A549 (cell line): ENCODE measurements around the gene KCND1. TPM values are rescaled to one million over a fixed set of nuclear protein-coding genes. Genes with fewer than 3 reads are reported as not detected.

Source experiments
- BHLHE40 ChIP-seq: IDR thresholded peaks from 2 replicates; pipeline ENCODE4 v1.6.1; 2012; ENCODE audit warnings: low read depth, low read length, inconsistent platforms
- CBX2 ChIP-seq: fragments of 200-600 bp; sonication (generic); IDR thresholded peaks from 2 replicates; pipeline ENCODE4 v1.6.1; 2016; ENCODE audit warnings: low read depth, mild to moderate bottlenecking, borderline replicate concordance
- CBX8 ChIP-seq: fragments of 200-600 bp; sonication (generic); IDR thresholded peaks from 2 replicates; pipeline ENCODE4 v1.6.1; 2016
- CEBPB ChIP-seq, 2 experiments: fragments of >200 bp in 1 of 2; sonication (Bioruptor Twin) in 1 of 2; formaldehyde crosslinking in 1 of 2; IDR thresholded peaks; 2 replicates each; pipeline ENCODE4 v1.6.1; 2012 to 2016
- EHF ChIP-seq: fragments of 250-450 bp; sonication (Bioruptor Pico); IDR thresholded peaks from 2 replicates; pipeline ENCODE4 v1.5.0; 2020; ENCODE audit warnings: mild to moderate bottlenecking
- FOSB ChIP-seq: fragments of 250-450 bp; sonication (Bioruptor Pico); IDR thresholded peaks from 2 replicates; pipeline ENCODE4 v1.5.0; 2020; ENCODE audit warnings: mild to moderate bottlenecking, moderate library complexity
- FOSL2 ChIP-seq, 2 experiments: fragments of 450-650 bp in 1 of 2; fragments of >200 bp in 1 of 2; sonication (Bioruptor Twin) in 1 of 2; formaldehyde crosslinking; IDR thresholded peaks; 2 replicates each; pipeline versions ENCODE4 v1.5.0 to v1.6.1; 2016 to 2020; ENCODE audit warnings: mild to moderate bottlenecking in 1 of 2, moderate library complexity in 1 of 2
- FOXS1 ChIP-seq: fragments of 250-450 bp; sonication (Bioruptor Pico); IDR thresholded peaks from 2 replicates; pipeline ENCODE4 v1.5.0; 2020; ENCODE audit warnings: mild to moderate bottlenecking, moderate library complexity
- GATA3 ChIP-seq: IDR thresholded peaks from 2 replicates; pipeline ENCODE4 v1.6.1; 2012; ENCODE audit warnings: borderline replicate concordance
- HEYL ChIP-seq: fragments of 250-450 bp; sonication (Bioruptor Pico); IDR thresholded peaks from 2 replicates; pipeline ENCODE4 v1.8.0; 2021; ENCODE audit warnings: mild to moderate bottlenecking, moderate library complexity
- HOXA7 ChIP-seq: fragments of 250-450 bp; sonication (Bioruptor Pico); IDR thresholded peaks from 2 replicates; pipeline ENCODE4 v1.5.0; 2020; ENCODE audit warnings: mild to moderate bottlenecking, moderate library complexity
- HOXB13 ChIP-seq: fragments of 250-450 bp; sonication (Bioruptor Pico); IDR thresholded peaks from 2 replicates; pipeline ENCODE4 v1.5.0; 2020; ENCODE audit warnings: low read depth, mild to moderate bottlenecking, moderate library complexity
- HOXB5 ChIP-seq: fragments of 250-450 bp; sonication (Bioruptor Pico); IDR thresholded peaks from 2 replicates; pipeline ENCODE4 v1.5.0; 2020; ENCODE audit warnings: mild to moderate bottlenecking, moderate library complexity
- JUNB ChIP-seq: fragments of >200 bp; sonication (Bioruptor Twin); formaldehyde crosslinking; IDR thresholded peaks from 2 replicates; pipeline ENCODE4 v1.6.1; 2016
- KDM5A ChIP-seq: fragments of 200-600 bp; sonication (generic); IDR thresholded peaks from 2 replicates; pipeline ENCODE4 v1.6.1; 2016; ENCODE audit warnings: antibody characterized with exemption, mild to moderate bottlenecking
- MAZ ChIP-seq: fragments of 150-350 bp; IDR thresholded peaks from 2 replicates; pipeline ENCODE4 v1.6.1; 2014; ENCODE audit warnings: antibody characterized with exemption, low read depth, low read length, borderline replicate concordance
- PHF8 ChIP-seq: fragments of 200-600 bp; sonication (generic); IDR thresholded peaks from 2 replicates; pipeline ENCODE4 v1.6.1; 2016; ENCODE audit warnings: low read depth, mild to moderate bottlenecking, antibody characterized with exemption, moderate library complexity, borderline replicate concordance
- POLR2A ChIP-seq: IDR thresholded peaks from 2 replicates; pipeline ENCODE4 v1.6.1; 2012; ENCODE audit warnings: mild to moderate bottlenecking, low read length
- POLR2AphosphoS2 ChIP-seq: conservative IDR thresholded peaks from 2 replicates; pipeline ENCODE4 v1.6.1; 2012; ENCODE audit warnings: low read length, improper control_type of control experiment, inconsistent platforms
- RAD21 ChIP-seq, 2 experiments: fragments of >200 bp in 1 of 2; sonication (Bioruptor Twin) in 1 of 2; formaldehyde crosslinking in 1 of 2; IDR thresholded peaks in 1 of 2; conservative IDR thresholded peaks in 1 of 2; 2 replicates in 1 of 2; 3 replicates in 1 of 2; pipeline ENCODE4 v1.6.1; 2012 to 2018; ENCODE audit warnings: inconsistent platforms in 1 of 2
- RARB ChIP-seq: fragments of 250-450 bp; sonication (Bioruptor Pico); IDR thresholded peaks from 2 replicates; pipeline ENCODE4 v1.8.0; 2021; ENCODE audit warnings: mild to moderate bottlenecking, moderate library complexity
- RNF2 ChIP-seq: fragments of 200-600 bp; sonication (generic); IDR thresholded peaks from 2 replicates; pipeline ENCODE4 v1.6.1; 2016; ENCODE audit warnings: low read depth, mild to moderate bottlenecking, antibody characterized with exemption, moderate library complexity, borderline replicate concordance
- SMC3 ChIP-seq: fragments of >200 bp; sonication (Bioruptor Twin); formaldehyde crosslinking; IDR thresholded peaks from 3 replicates; pipeline ENCODE4 v1.6.1; 2018; ENCODE audit warnings: inconsistent platforms
- TFCP2L1 ChIP-seq: fragments of 250-450 bp; sonication (Bioruptor Pico); IDR thresholded peaks from 2 replicates; pipeline ENCODE4 v1.5.0; 2021; ENCODE audit warnings: mild to moderate bottlenecking
- ZC3H11A ChIP-seq: fragments of 450-650 bp; IDR thresholded peaks from 2 replicates; pipeline ENCODE4 v1.6.1; 2014; ENCODE audit warnings: antibody characterized with exemption, mild to moderate bottlenecking
- polyA plus RNA-seq, 4 experiments: library from polyadenylated mRNA; depleted of rRNA in 3 of 4; stranded (reverse); fragments of >200 nt; fragmentation: RNase III in 1 of 4; extraction: RNeasy Plus Mini Kit Qiagen cat#74134 plus additional on column Dnase treatment in 1 of 4; gene quantifications; 2 replicates in 3 of 4; 3 replicates in 1 of 4; pipeline ENCODE4 v1.2.3, GENCODE V29; 2011 to 2017
- TF ChIP-seq, protein P1 (sequence below): IDR thresholded peaks from 2 replicates; pipeline ENCODE4 v1.6.1; 2012
- TF ChIP-seq, protein P2 (sequence below): fragments of >200 bp; sonication (Bioruptor Twin); formaldehyde crosslinking; IDR thresholded peaks from 2 replicates; pipeline ENCODE4 v1.6.1; 2016
- TF ChIP-seq, protein P3 (sequence below): fragments of 250-450 bp; sonication (Bioruptor Pico); IDR thresholded peaks from 2 replicates; pipeline ENCODE4 v1.5.0; 2021; ENCODE audit warnings: mild to moderate bottlenecking, moderate library complexity, borderline replicate concordance
- TF ChIP-seq, protein P4 (sequence below): fragments of >200 bp; sonication (Bioruptor Twin); formaldehyde crosslinking; IDR thresholded peaks from 3 replicates; pipeline ENCODE4 v1.6.1; 2016
- TF ChIP-seq, protein P5 (sequence below): fragments of 200-600 bp; sonication (generic); IDR thresholded peaks from 2 replicates; pipeline ENCODE4 v1.6.1; 2016; ENCODE audit warnings: antibody characterized with exemption, mild to moderate bottlenecking, moderate library complexity
- TF ChIP-seq, protein P6 (sequence below): fragments of 450-650 bp; IDR thresholded peaks from 2 replicates; pipeline ENCODE4 v1.6.1; 2014; ENCODE audit warnings: antibody characterized with exemption
- TF ChIP-seq, protein P7 (sequence below): IDR thresholded peaks from 2 replicates; pipeline ENCODE4 v1.6.1; 2012; ENCODE audit warnings: low read depth, borderline replicate concordance

KCND1 gene
- polyA plus RNA-seq, 2 of the 4 experiments (the other 2 are of a cell fraction) = 0.59 to 0.79 TPM

DNA sequence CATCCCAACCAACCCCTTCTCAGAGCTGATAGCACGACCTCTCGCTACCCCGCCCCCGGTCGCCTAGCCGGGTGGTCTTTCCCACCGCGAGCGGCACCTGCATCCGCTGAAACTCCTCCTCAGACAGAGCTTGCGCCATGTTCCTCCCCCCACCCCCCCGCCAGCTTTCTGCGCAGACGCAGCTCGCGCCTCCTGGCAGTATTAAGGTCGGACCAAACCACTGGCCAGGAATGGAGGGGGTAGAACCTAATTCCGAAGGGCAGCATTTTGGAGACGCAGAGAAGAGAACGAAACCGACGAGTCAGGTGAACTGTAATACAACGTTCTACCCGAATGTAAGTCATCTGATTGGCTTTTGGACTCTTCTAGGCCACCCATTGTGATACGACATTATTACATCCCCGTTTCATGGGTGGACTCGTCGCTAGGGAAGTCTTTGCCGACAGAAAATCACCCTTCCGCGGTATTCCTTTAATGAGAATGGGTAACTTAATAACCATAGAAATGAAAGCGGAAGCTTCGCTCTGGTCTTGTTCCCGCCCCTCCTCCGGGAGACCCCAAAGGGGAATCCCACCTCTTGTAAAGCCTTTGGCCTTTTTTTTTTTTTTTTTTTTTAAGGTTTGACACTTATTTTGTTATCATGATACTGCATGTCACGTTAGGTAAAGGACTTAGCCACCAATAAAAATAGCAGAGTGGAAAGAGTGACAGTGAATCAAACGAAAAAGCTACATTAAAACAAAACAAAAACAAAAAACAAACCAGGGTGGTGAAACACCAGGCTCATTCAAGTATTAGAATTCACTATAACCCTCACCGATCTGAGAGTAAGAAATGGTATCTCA, 30.7 kb upstream of the KCND1 start, which contains the start of gene GRIPAP1 (continued):
- TF ChIP-seq, protein P1, sequence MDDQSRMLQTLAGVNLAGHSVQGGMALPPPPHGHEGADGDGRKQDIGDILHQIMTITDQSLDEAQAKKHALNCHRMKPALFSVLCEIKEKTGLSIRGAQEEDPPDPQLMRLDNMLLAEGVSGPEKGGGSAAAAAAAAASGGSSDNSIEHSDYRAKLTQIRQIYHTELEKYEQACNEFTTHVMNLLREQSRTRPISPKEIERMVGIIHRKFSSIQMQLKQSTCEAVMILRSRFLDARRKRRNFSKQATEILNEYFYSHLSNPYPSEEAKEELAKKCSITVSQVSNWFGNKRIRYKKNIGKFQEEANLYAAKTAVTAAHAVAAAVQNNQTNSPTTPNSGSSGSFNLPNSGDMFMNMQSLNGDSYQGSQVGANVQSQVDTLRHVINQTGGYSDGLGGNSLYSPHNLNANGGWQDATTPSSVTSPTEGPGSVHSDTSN = no peak
- TF ChIP-seq RNF2 (no peak), CEBPB (IDR thresholded peaks at IDR 0.05) (peak in 1 of 2 experiments; percentile 55; a peak in 2 of 4 replicates), RAD21 (conservative IDR thresholded peaks at IDR 0.05 in 1 of 2, IDR thresholded peaks at IDR 0.05 in 1 of 2) (no peak), FOSL2 (IDR thresholded peaks at IDR 0.05) (no peak), FOSL2 (CRISPR knock-in tag; IDR thresholded peaks at IDR 0.05) (no peak), CBX8 (no peak), HOXB13 (CRISPR knock-in tag) (no peak), SMC3 (no peak), FOSB (CRISPR knock-in tag) (no peak), RARB (CRISPR knock-in tag) (no peak), HOXA7 (CRISPR knock-in tag) (no peak), JUNB (no peak), MAZ (no peak), BHLHE40 (peak; percentile 75), POLR2A (peak; percentile 69), KDM5A (no peak), TFCP2L1 (no peak), PHF8 (no peak; the same call in 1 of the 2 replicates), CBX2 (no peak), HOXB5 (CRISPR knock-in tag) (no peak), GATA3 (peak; percentile 54; the same call in 1 of the 2 replicates), EHF (no peak), POLR2AphosphoS2 (no peak), ZC3H11A (no peak), FOXS1 (CRISPR knock-in tag) (no peak), HEYL (CRISPR knock-in tag) (no peak)
- TF ChIP-seq, protein P2, sequence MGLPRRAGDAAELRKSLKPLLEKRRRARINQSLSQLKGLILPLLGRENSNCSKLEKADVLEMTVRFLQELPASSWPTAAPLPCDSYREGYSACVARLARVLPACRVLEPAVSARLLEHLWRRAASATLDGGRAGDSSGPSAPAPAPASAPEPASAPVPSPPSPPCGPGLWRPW = no peak
- TF ChIP-seq, protein P3, sequence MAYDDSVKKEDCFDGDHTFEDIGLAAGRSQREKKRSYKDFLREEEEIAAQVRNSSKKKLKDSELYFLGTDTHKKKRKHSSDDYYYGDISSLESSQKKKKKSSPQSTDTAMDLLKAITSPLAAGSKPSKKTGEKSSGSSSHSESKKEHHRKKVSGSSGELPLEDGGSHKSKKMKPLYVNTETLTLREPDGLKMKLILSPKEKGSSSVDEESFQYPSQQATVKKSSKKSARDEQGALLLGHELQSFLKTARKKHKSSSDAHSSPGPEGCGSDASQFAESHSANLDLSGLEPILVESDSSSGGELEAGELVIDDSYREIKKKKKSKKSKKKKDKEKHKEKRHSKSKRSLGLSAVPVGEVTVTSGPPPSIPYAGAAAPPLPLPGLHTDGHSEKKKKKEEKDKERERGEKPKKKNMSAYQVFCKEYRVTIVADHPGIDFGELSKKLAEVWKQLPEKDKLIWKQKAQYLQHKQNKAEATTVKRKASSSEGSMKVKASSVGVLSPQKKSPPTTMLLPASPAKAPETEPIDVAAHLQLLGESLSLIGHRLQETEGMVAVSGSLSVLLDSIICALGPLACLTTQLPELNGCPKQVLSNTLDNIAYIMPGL (CRISPR knock-in tag) = no peak
- TF ChIP-seq, protein P4, sequence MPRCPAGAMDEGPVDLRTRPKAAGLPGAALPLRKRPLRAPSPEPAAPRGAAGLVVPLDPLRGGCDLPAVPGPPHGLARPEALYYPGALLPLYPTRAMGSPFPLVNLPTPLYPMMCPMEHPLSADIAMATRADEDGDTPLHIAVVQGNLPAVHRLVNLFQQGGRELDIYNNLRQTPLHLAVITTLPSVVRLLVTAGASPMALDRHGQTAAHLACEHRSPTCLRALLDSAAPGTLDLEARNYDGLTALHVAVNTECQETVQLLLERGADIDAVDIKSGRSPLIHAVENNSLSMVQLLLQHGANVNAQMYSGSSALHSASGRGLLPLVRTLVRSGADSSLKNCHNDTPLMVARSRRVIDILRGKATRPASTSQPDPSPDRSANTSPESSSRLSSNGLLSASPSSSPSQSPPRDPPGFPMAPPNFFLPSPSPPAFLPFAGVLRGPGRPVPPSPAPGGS = no peak
- TF ChIP-seq, protein P5, sequence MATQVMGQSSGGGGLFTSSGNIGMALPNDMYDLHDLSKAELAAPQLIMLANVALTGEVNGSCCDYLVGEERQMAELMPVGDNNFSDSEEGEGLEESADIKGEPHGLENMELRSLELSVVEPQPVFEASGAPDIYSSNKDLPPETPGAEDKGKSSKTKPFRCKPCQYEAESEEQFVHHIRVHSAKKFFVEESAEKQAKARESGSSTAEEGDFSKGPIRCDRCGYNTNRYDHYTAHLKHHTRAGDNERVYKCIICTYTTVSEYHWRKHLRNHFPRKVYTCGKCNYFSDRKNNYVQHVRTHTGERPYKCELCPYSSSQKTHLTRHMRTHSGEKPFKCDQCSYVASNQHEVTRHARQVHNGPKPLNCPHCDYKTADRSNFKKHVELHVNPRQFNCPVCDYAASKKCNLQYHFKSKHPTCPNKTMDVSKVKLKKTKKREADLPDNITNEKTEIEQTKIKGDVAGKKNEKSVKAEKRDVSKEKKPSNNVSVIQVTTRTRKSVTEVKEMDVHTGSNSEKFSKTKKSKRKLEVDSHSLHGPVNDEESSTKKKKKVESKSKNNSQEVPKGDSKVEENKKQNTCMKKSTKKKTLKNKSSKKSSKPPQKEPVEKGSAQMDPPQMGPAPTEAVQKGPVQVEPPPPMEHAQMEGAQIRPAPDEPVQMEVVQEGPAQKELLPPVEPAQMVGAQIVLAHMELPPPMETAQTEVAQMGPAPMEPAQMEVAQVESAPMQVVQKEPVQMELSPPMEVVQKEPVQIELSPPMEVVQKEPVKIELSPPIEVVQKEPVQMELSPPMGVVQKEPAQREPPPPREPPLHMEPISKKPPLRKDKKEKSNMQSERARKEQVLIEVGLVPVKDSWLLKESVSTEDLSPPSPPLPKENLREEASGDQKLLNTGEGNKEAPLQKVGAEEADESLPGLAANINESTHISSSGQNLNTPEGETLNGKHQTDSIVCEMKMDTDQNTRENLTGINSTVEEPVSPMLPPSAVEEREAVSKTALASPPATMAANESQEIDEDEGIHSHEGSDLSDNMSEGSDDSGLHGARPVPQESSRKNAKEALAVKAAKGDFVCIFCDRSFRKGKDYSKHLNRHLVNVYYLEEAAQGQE = no peak
- TF ChIP-seq, protein P6, sequence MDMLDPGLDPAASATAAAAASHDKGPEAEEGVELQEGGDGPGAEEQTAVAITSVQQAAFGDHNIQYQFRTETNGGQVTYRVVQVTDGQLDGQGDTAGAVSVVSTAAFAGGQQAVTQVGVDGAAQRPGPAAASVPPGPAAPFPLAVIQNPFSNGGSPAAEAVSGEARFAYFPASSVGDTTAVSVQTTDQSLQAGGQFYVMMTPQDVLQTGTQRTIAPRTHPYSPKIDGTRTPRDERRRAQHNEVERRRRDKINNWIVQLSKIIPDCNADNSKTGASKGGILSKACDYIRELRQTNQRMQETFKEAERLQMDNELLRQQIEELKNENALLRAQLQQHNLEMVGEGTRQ = no peak
- TF ChIP-seq, protein P7, sequence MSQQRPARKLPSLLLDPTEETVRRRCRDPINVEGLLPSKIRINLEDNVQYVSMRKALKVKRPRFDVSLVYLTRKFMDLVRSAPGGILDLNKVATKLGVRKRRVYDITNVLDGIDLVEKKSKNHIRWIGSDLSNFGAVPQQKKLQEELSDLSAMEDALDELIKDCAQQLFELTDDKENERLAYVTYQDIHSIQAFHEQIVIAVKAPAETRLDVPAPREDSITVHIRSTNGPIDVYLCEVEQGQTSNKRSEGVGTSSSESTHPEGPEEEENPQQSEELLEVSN = no peak
